ENCODE measurements around the gene PRUNE2.

GRCh38 chr9:76613150-76613781, 292.6 kb downstream of the PRUNE2 start:
- TF ChIP-seq, protein P1, sequence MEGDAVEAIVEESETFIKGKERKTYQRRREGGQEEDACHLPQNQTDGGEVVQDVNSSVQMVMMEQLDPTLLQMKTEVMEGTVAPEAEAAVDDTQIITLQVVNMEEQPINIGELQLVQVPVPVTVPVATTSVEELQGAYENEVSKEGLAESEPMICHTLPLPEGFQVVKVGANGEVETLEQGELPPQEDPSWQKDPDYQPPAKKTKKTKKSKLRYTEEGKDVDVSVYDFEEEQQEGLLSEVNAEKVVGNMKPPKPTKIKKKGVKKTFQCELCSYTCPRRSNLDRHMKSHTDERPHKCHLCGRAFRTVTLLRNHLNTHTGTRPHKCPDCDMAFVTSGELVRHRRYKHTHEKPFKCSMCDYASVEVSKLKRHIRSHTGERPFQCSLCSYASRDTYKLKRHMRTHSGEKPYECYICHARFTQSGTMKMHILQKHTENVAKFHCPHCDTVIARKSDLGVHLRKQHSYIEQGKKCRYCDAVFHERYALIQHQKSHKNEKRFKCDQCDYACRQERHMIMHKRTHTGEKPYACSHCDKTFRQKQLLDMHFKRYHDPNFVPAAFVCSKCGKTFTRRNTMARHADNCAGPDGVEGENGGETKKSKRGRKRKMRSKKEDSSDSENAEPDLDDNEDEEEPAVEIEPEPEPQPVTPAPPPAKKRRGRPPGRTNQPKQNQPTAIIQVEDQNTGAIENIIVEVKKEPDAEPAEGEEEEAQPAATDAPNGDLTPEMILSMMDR (IDR thresholded peaks at IDR 0.05; ENCODE audit: insufficient read depth, low read length, poor library complexity, severe bottlenecking) = no peak
- TF ChIP-seq EZH2phosphoT487 (conservative IDR thresholded peaks at IDR 0.05; ENCODE audit: low read length) = no peak
